ENCODE data around the gene CNTN1.

Gene CNTN1

DNA sequence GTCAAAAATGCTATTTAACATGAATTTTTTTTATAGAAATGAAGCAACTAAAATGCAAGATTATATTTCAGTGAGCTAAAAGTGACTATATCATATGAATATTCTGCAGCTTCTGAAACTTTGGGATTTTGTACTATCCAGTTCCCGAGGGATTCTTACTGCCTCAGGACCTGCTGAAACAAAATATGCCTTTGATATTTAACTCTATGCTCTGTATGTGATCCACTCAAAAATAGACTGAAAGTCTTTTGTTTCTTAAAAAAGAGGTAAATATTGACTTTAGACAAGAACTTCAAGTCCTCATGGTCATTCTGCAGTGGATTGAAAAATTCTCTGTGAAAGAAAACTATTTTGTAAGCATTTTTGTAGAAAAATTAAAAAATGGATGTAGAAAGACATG lies 22.4 kb downstream of the CNTN1 start:
- H3K23ac ChIP-seq (ENCODE audit: low read length in 2 of 2) = no peak overlapping the region
- H3K27me3 ChIP-seq (ENCODE audit: control insufficient read depth in 1 of 2, insufficient read depth in 1 of 2, low read length in 2 of 2) = no peaks in the 10 kb centered on the region
- no peak overlapping the region for H4K91ac ChIP-seq (ENCODE audit: low read length)
- no peak for DNase-seq
- WGBS = 100% methylated on average over 1 of the region's 1 CpG
- no peak overlapping the region for H2BK120ac ChIP-seq (ENCODE audit: low read depth, low read length)
- H2AK5ac ChIP-seq (ENCODE audit: low read length, severe bottlenecking) = no peak overlapping the region
- H4K8ac ChIP-seq (ENCODE audit: low read length) = no peak overlapping the region
- H2BK5ac ChIP-seq (ENCODE audit: low read depth, low read length, poor library complexity, severe bottlenecking) = no peak overlapping the region
- no peaks in the 10 kb centered on the region for H3K79me1 ChIP-seq (replicated peaks; ENCODE audit: low read length, poor library complexity, severe bottlenecking)
- H3K9me3 ChIP-seq (ENCODE audit: control insufficient read depth, low read length) = no peaks in the 10 kb centered on the region
- no peak overlapping the region for H3K4me2 ChIP-seq (ENCODE audit: low read length, poor library complexity, severe bottlenecking)
- H3K36me3 ChIP-seq (ENCODE audit: control insufficient read depth in 1 of 2, insufficient read depth in 2 of 2, low read depth in 1 of 2, low read length in 2 of 2) = no peaks in the 10 kb centered on the region
- H3K4ac ChIP-seq (ENCODE audit: low read depth in 1 of 2, low read length in 2 of 2) = no peak overlapping the region
- no peaks in the 10 kb centered on the region for H3K4me1 ChIP-seq (ENCODE audit: control insufficient read depth, insufficient read depth, low read depth, low read length)
- H3K27ac ChIP-seq (ENCODE audit: low read length, poor library complexity, severe bottlenecking) = no peak overlapping the region
- H3K14ac ChIP-seq (ENCODE audit: low read length in 2 of 2) = no peak overlapping the region
- H2BK12ac ChIP-seq (ENCODE audit: low read length in 2 of 2) = no peak overlapping the region
- H3K9ac ChIP-seq (ENCODE audit: low read length) = no peak overlapping the region
- no peak overlapping the region for H3K18ac ChIP-seq (ENCODE audit: low read depth in 1 of 2, low read length in 2 of 2)
- H2BK15ac ChIP-seq (ENCODE audit: low read depth, poor library complexity, severe bottlenecking) = no peak overlapping the region
- no peak overlapping the region for H3K4me3 ChIP-seq (ENCODE audit: insufficient read depth in 1 of 2, low read depth in 1 of 2, low read length in 2 of 2)
- H2AFZ ChIP-seq (ENCODE audit: low read depth, low read length) = no peak overlapping the region

- Histone ChIP-seq H3K18ac (ENCODE audit: low read depth in 1 of 2, low read length in 2 of 2) (no peak overlapping the region), H2BK120ac (ENCODE audit: low read depth, low read length) (no peak overlapping the region), H3K23ac (ENCODE audit: low read length in 2 of 2) (no peak overlapping the region), H3K27me3 (ENCODE audit: control insufficient read depth in 1 of 2, insufficient read depth in 1 of 2, low read length in 2 of 2) (no peaks in the 10 kb centered on the region), H3K4ac (ENCODE audit: low read depth in 1 of 2, low read length in 2 of 2) (no peak overlapping the region), H3K9me3 (ENCODE audit: control insufficient read depth, low read length) (no peaks in the 10 kb centered on the region), H3K4me3 (ENCODE audit: insufficient read depth in 1 of 2, low read depth in 1 of 2, low read length in 2 of 2) (no peak overlapping the region), H3K4me2 (ENCODE audit: low read length, poor library complexity, severe bottlenecking) (no peak overlapping the region), H2BK15ac (ENCODE audit: low read depth, poor library complexity, severe bottlenecking) (no peak overlapping the region), H2BK12ac (ENCODE audit: low read length in 2 of 2) (no peak overlapping the region), H3K14ac (ENCODE audit: low read length in 2 of 2) (no peak overlapping the region), H3K4me1 (ENCODE audit: control insufficient read depth, insufficient read depth, low read depth, low read length) (no peaks in the 10 kb centered on the region), H3K79me1 (replicated peaks; ENCODE audit: low read length, poor library complexity, severe bottlenecking) (no peaks in the 10 kb centered on the region), H3K36me3 (ENCODE audit: control insufficient read depth in 1 of 2, insufficient read depth in 2 of 2, low read depth in 1 of 2, low read length in 2 of 2) (no peaks in the 10 kb centered on the region), H2AK5ac (ENCODE audit: low read length, severe bottlenecking) (no peak overlapping the region), H3K27ac (ENCODE audit: low read length, poor library complexity, severe bottlenecking) (no peak overlapping the region), H4K8ac (ENCODE audit: low read length) (no peak overlapping the region), H3K9ac (ENCODE audit: low read length) (no peak overlapping the region), H4K91ac (ENCODE audit: low read length) (no peak overlapping the region), H2AFZ (ENCODE audit: low read depth, low read length) (no peak overlapping the region), H2BK5ac (ENCODE audit: low read depth, low read length, poor library complexity, severe bottlenecking) (no peak overlapping the region)
- no peak for DNase-seq
Observed at GRCh38 chr12:40716037-40716436, 23.8 kb downstream of the CNTN1 start.

DNA sequence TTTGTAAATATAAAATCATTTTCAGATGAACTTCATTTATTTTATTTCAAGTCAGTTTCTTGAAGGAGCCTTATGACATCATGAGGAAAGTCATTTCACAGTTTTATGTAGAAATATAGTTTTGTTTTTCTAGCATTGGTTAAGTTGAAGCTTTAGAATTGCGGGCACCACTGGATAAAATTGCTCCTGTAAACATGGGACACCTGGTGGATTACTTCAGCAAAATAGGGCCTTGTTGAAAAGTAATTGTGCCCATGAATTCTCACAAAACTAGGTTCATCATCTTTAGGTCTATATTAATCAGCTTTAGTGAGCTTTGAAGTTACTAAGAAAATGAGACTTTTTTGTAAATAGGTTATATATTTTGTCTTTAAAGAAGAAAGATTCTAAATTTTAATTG lies 25.3 kb downstream of the CNTN1 start:
- no peak overlapping the region for H4K8ac ChIP-seq (ENCODE audit: low read length)
- no peak overlapping the region for H3K27ac ChIP-seq (ENCODE audit: low read length, poor library complexity, severe bottlenecking)
- no peak overlapping the region for H3K23ac ChIP-seq (ENCODE audit: low read length in 2 of 2)
- H2AK5ac ChIP-seq (ENCODE audit: low read length, severe bottlenecking) = no peak overlapping the region
- 60% methylated on average over 1 of the region's 1 CpG for WGBS
- DNase-seq = no peak
- no peaks in the 10 kb centered on the region for H3K27me3 ChIP-seq (ENCODE audit: control insufficient read depth in 1 of 2, insufficient read depth in 1 of 2, low read length in 2 of 2)
- H2BK15ac ChIP-seq (ENCODE audit: low read depth, poor library complexity, severe bottlenecking) = no peak overlapping the region
- H2BK5ac ChIP-seq (ENCODE audit: low read depth, low read length, poor library complexity, severe bottlenecking) = no peak overlapping the region
- no peaks in the 10 kb centered on the region for H3K9me3 ChIP-seq (ENCODE audit: control insufficient read depth, low read length)
- no peak overlapping the region for H2AFZ ChIP-seq (ENCODE audit: low read depth, low read length)
- H3K14ac ChIP-seq (ENCODE audit: low read length in 2 of 2) = no peak overlapping the region
- H3K4ac ChIP-seq (ENCODE audit: low read depth in 1 of 2, low read length in 2 of 2) = no peak overlapping the region
- H3K9ac ChIP-seq (ENCODE audit: low read length) = no peak overlapping the region
- no peak overlapping the region for H3K18ac ChIP-seq (ENCODE audit: low read depth in 1 of 2, low read length in 2 of 2)
- H3K4me2 ChIP-seq (ENCODE audit: low read length, poor library complexity, severe bottlenecking) = no peak overlapping the region
- H2BK12ac ChIP-seq (ENCODE audit: low read length in 2 of 2) = no peak overlapping the region
- no peaks in the 10 kb centered on the region for H3K79me1 ChIP-seq (replicated peaks; ENCODE audit: low read length, poor library complexity, severe bottlenecking)
- H3K4me1 ChIP-seq (ENCODE audit: control insufficient read depth, insufficient read depth, low read depth, low read length) = no peaks in the 10 kb centered on the region
- H3K36me3 ChIP-seq (ENCODE audit: control insufficient read depth in 1 of 2, insufficient read depth in 2 of 2, low read depth in 1 of 2, low read length in 2 of 2) = no peaks in the 10 kb centered on the region
- no peak overlapping the region for H3K4me3 ChIP-seq (ENCODE audit: insufficient read depth in 1 of 2, low read depth in 1 of 2, low read length in 2 of 2)
- no peak overlapping the region for H4K91ac ChIP-seq (ENCODE audit: low read length)
- H2BK120ac ChIP-seq (ENCODE audit: low read depth, low read length) = no peak overlapping the region

DNA sequence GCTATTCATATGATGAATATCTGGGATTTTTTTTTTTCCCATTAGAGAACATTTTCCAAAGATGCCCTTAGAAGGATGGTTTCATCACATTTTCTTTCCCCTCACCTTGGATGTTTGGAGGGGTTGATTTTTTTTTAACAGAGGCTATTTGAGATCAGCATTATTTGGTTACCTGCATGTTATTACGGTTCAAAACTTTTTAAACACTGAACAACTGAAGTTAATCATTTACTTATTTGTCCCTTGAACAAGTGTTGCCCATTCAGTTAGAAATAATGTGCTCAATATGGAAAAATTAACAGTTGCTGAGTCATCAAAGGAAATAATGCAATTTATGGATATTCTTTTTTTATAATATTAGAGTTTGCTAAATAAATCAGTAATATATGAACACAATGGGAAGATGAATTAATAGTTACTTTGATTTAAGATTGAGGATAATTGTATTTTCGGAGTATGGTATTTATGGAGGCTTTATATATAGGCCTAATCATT lies 26.7 kb downstream of the CNTN1 start:
- no peak overlapping the region for H3K9ac ChIP-seq (ENCODE audit: low read length)

More for the DNA sequence above, 26.7 kb downstream of the CNTN1 start:
- H4K8ac ChIP-seq (ENCODE audit: low read length) = no peak overlapping the region
- H3K4ac ChIP-seq (ENCODE audit: low read depth in 1 of 2, low read length in 2 of 2) = no peak overlapping the region
- no peak overlapping the region for H3K14ac ChIP-seq (ENCODE audit: low read length in 2 of 2)
- H3K4me1 ChIP-seq (ENCODE audit: control insufficient read depth, insufficient read depth, low read depth, low read length) = no peaks in the 10 kb centered on the region
- WGBS = no CpG with 5 or more reads among the region's 2 CpGs
- H2AK5ac ChIP-seq (ENCODE audit: low read length, severe bottlenecking) = no peak overlapping the region
- no peak overlapping the region for H2BK5ac ChIP-seq (ENCODE audit: low read depth, low read length, poor library complexity, severe bottlenecking)
- H4K91ac ChIP-seq (ENCODE audit: low read length) = no peak overlapping the region
- H3K4me3 ChIP-seq (ENCODE audit: insufficient read depth in 1 of 2, low read depth in 1 of 2, low read length in 2 of 2) = no peak overlapping the region
- H3K79me1 ChIP-seq (replicated peaks; ENCODE audit: low read length, poor library complexity, severe bottlenecking) = no peaks in the 10 kb centered on the region
- no peak overlapping the region for H3K18ac ChIP-seq (ENCODE audit: low read depth in 1 of 2, low read length in 2 of 2)
- no peak overlapping the region for H2BK12ac ChIP-seq (ENCODE audit: low read length in 2 of 2)
- no peaks in the 10 kb centered on the region for H3K36me3 ChIP-seq (ENCODE audit: control insufficient read depth in 1 of 2, insufficient read depth in 2 of 2, low read depth in 1 of 2, low read length in 2 of 2)
- H3K9me3 ChIP-seq (ENCODE audit: control insufficient read depth, low read length) = no peaks in the 10 kb centered on the region
- no peak overlapping the region for H3K27ac ChIP-seq (ENCODE audit: low read length, poor library complexity, severe bottlenecking)
- H2AFZ ChIP-seq (ENCODE audit: low read depth, low read length) = no peak overlapping the region
- H2BK15ac ChIP-seq (ENCODE audit: low read depth, poor library complexity, severe bottlenecking) = no peak overlapping the region
- H3K27me3 ChIP-seq (ENCODE audit: control insufficient read depth in 1 of 2, insufficient read depth in 1 of 2, low read length in 2 of 2) = no peaks in the 10 kb centered on the region
- no peak overlapping the region for H3K4me2 ChIP-seq (ENCODE audit: low read length, poor library complexity, severe bottlenecking)
- no peak overlapping the region for H2BK120ac ChIP-seq (ENCODE audit: low read depth, low read length)
- H3K23ac ChIP-seq (ENCODE audit: low read length in 2 of 2) = no peak overlapping the region
- no peak for DNase-seq

Measured in mesenchymal stem cell (in vitro differentiated cells and primary cell).